ENCODE data around the gene IL17RE.
"Not testable (repeated sequence)": the region's sequence is repeated elsewhere in the genome, so short reads cannot be mapped to it uniquely, and the experiment has no call there.

The IL17RE gene

GRCh38 chr3:9881441-9881840 is 21.2 kb upstream of the IL17RE start:
- DNase-seq (ENCODE audit: low read depth), result no peak

- DNase-seq (ENCODE audit: low read depth), result peak; percentile 92
Observed at GRCh38 chr3:9883706-9884554, 18.7 kb upstream of the IL17RE start.

GRCh38 chr3:9884555-9885165 is 18.0 kb upstream of the IL17RE start:
- peak; percentile 95 for DNase-seq (ENCODE audit: low read depth)

DNA sequence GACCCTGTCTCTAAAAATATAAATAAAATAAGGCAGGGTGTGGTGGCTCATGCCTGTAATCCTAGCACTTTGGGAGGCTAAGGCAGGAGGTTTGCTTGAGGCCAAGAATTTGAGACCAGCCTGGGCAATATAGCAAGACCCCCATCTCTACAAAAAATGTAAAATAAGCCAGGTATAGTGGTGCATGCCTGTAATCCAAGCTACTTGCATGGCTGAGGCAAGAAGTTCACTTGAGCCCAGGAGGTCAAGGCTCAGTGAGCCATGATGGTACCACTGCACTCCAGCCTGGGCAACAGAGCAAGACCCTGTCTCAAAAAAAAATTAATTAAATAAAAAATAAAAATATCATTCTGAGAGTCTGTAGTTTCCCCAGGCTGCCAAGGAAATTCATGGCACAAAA is 16.3 kb upstream of the IL17RE start:
- DNase-seq (ENCODE audit: low read depth), result no peak

- no peak for DNase-seq (ENCODE audit: low read depth)
Observed at GRCh38 chr3:9887480-9887879, 15.2 kb upstream of the IL17RE start.

DNA sequence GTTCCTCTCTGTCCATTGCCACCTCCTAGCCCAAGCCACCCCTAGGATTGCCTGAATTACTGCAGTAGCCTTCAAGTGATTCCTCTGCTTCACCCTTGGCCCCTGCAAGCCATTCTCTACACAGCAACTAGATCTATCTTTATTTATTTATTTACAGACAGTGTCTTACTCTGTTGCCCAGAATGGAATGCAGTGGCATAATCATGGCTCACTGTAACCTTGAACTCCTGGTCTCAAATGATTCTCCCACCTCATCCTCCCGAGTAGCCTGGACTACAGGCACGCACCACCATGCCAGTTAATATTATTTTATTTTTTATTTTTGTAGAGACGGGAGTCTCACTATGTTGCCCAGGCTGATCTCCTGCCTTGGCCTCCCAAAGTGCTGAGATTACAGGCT is 14.1 kb upstream of the IL17RE start:
- DNase-seq (ENCODE audit: low read depth), result no peak

- peak; percentile 29 for DNase-seq (ENCODE audit: low read depth)
Observed at GRCh38 chr3:9889405-9889804, 13.2 kb upstream of the IL17RE start.

- peak; percentile 81 for DNase-seq (ENCODE audit: low read depth)
Observed at GRCh38 chr3:9890249-9891071, 12.2 kb upstream of the IL17RE start, which contains the start of gene JAGN1. Gene JAGN1, plus strand, starts transcription at chr3:9890610. Its CDS starts 113 bp downstream, at chr3:9890723.

- DNase-seq (ENCODE audit: low read depth), result no peak
Observed at GRCh38 chr3:9891072-9891622, 11.5 kb upstream of the IL17RE start.

- DNase-seq (ENCODE audit: low read depth), result no peak
Observed at GRCh38 chr3:9893739-9894138, 8.9 kb upstream of the IL17RE start.

GRCh38 chr3:9895715-9896114 is 6.9 kb upstream of the IL17RE start:
- not testable (repeated sequence) for DNase-seq (ENCODE audit: low read depth)

- peak; percentile 78 for DNase-seq (ENCODE audit: low read depth)
Observed at GRCh38 chr3:9896755-9897407, 5.8 kb upstream of the IL17RE start.

DNA sequence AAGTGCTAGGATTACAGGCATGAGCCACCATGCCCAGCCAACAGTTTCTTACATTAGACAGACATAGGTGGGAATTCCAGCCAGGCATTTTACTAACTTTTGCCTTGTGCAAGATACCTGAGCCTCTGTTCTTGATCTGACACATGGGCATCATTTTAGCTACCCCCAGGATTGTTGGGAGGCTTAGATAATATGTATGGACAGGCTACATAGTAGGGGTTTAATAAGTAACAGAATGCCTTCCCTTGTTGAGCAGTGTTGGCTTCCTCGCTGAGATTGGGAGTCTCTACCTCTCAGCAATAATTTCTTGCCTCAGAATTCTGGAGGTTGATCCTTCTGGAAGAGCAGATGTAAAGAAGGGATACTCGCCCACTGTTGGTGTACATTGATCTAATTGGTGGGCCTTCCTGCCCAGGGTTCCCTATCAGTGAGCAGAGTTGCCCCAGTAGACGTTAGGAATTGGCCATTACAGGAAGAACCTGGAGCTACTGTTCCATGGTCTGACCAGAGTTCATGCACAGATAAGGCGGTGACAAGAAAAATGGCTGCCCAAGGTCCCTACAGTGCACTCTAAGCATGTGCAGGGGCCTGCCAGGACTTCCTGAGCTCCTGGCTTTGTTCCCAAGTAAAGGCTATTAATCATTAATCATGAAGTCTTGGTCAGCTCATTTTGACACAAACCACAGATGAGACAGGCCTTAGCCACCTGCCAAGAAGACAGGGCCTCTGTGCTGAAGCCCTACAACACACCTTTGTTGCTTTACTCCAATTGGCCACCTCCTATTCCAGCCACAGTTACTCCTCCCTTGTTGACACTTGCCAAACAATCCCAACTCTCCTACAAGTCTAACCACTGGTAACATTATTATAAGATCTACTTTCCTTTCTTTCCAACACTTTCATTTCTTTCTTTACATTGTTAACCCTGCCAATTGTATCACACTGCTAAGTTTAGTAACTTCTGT is 5.0 kb upstream of the IL17RE start:
- peak; percentile 74 for DNase-seq (ENCODE audit: low read depth)

DNA sequence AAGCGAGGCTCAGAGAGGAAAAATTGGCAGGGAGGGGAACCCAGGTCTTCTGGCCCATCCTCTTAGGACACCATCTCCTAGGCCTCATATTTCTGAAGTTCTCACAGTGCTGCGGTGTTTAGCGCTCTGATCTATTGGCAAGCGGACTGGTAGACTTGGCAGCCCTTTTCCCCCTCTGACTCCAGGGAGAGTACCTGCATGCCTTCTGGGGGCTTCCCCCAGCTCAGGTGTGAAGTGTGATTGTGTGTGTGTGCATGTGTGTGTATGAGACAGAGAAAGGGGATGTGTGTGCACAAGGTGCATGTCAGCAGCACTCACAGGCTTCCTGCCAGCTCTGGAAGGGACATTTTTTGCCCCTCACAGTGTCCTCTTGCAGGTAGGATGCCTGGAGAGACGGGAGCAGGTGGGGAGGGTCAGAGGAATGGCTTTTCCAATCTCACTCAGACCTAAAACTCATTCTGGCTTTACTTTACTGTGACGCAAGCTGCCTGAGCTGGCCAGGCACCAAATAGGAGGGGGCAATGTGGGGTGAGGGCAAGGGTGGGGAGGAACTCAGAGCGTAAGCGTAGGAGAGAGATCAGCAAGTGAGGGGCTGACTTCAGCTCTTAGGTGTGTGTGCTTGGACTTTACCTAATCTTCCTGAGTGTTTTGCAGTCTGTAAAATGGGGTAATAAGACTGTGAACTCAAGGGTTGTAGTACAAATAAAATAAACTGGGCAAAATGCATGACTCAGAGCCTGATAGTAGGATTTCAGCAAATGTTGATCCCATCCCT is 4.0 kb upstream of the IL17RE start:
- peak; percentile 37 for DNase-seq (ENCODE audit: low read depth)

- no peak for DNase-seq (ENCODE audit: low read depth)
Observed at GRCh38 chr3:9899289-9899791, 3.3 kb upstream of the IL17RE start.

GRCh38 chr3:9900965-9901415 is 1.7 kb upstream of the IL17RE start:
- not testable (repeated sequence) for DNase-seq (ENCODE audit: low read depth)

DNA sequence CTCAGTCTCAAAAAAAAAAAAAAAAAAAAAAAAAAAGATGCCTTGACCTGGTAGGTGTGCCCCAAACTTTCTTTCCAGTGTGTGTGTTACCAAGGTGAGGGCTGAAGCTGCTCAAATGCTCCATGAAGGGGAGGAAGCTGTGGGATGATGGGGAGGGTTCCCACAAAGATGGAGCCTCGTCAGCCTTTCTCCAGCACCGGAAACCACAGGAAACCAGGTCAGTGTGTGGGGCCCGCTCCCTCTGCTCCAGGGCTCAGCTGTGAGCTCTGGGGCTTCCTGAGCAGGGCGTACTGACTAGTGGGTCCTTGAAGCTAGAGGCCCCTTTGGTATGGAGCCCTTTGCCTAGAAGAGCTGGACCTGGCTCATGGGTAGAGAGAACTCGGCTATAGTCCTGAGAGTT is 681 bp upstream of the IL17RE start:
- peak; percentile 51 for DNase-seq (ENCODE audit: low read depth)

GRCh38 chr3:9903238-9903624 is 583 bp downstream of the IL17RE start:
- no peak for DNase-seq (ENCODE audit: low read depth)

GRCh38 chr3:9903904-9904303 is 1.3 kb downstream of the IL17RE start:
- DNase-seq (ENCODE audit: low read depth), result no peak
